ENCODE results near the gene MLN.

The MLN gene

DNA sequence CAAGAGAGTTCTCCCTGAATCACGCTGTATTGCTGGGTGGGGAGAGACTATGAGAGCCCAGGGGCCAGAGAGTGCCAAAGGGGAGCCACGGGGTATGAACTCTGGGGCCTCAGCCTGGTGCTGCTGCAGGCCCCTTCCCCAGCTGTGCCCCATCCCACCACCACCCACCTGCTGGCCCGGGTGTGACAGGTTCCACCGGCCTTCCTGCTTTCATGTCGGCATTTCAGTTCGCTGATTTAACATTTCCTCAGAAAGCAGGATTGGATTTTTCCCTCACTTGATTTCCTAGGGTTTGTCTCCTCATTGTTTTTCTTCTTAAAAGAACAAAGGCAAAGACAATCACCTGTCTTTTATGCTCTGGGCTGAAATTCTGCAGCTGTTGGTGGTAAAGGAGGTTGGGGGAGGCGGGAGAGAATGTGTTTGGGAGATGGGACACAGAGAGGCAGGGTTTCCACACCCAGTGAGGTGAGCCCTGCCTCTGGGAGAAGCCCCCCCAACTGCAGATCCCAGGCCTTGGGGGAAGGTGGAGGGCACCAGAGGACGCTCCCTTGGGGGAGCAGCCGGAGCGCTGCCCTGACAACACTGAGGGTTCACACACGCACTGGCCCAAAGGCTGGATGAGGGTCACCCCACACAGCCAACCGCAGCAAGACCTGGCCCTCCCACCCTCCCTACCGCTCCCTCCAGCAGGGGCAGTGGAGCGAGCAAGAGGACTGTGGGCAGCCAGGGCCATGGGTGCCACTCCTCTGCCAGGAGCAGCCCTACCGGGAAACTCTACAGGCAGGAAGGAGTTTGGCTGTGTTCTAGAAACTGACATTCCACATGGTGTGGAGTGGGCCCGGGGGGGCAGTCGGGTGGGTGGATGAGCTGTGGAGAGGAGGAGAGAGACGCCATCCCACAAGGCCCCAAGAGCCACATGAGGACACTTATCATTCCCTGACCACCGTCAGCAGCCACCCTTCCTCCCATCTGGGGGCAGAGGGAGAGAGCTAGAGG, 10.5 kb upstream of the MLN start:
- DNase-seq (ENCODE audit: low read depth), result no peak

DNA sequence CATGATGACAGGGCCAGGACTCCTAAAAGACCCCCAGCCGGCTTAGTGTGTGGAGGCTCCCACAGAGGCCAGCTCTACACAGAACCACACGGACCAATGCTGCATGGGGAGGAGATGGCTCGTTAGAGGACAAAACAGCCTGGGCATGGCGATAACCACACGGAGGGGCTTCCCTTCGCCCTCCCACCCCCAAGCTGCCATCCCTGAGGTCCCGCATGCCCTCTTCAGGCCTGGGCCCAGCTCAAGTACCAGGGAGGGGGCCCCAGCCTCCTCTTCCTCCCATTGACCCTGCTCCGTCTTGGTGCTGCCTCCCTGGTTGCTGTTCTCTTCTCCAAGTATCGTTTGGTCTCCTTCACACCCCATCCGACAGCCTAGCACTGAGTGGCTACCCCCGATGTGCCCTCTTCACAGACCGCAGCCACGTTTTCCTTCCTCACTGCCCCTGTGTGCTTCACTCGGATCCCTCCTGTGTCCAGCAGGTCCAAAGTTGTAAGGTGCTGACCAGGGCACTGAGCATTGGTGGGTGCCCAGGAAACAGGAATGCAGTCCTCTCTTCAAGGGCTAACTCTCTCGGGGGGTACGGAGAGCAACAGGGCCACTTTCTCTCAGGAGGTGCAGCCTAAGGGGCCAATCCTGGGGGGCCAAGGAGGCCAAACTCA, 9.6 kb upstream of the MLN start:
- no peak for DNase-seq (ENCODE audit: low read depth)

- DNase-seq (ENCODE audit: low read depth), result peak; percentile 15
Measured at GRCh38 chr6:33812669-33813068, 8.9 kb upstream of the MLN start.

- DNase-seq (ENCODE audit: low read depth), result no peak
Measured at GRCh38 chr6:33809594-33809993, 5.8 kb upstream of the MLN start.

GRCh38 chr6:33808641-33809180, 4.9 kb upstream of the MLN start:
- no peak for DNase-seq (ENCODE audit: low read depth)

DNA sequence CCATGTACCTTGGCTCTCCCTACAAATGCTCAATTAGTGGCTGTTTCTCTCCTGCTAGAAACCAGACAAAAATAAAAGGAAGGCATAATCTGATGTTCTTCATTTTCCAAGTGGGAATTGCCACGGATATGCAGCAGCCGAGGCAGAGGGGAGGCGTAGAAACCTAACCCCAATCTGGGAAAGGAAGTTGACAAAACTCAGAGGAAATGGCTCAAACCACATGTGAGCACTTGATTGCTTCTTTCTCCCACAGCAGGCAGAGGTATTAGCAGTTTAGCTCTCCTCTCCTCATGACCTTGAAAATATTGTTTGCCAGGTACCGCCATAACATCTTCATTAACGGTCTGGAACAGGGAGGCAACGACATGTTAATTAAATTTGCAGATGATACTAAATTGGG, 3.8 kb upstream of the MLN start:
- no peak for DNase-seq (ENCODE audit: low read depth)

- DNase-seq (ENCODE audit: low read depth), result no peak
Measured at GRCh38 chr6:33806841-33807240, 3.0 kb upstream of the MLN start.

- DNase-seq (ENCODE audit: low read depth), result no peak
Measured at GRCh38 chr6:33802186-33802958, 1.4 kb downstream of the MLN start.

DNA sequence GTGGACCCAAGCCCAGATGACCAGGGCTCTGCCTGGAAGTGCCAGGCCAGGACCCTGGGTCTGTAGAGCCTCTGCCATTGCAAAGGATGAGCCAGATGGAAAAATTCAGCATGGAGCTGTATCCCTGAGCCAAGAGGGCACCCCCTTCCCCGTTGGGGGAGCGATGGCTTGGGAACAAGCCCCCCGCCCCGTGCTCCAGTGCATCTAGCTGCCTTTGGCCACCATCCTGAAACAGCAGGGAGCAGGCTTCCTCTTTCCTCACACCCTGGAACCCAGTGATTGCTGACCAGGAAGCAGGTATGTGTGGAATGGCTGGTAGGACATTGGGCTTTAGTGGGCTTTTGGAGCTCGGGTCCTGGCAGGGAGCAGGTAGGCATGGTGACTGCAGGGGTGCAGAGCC, 2.2 kb downstream of the MLN start:
- DNase-seq (ENCODE audit: low read depth), result no peak

DNA sequence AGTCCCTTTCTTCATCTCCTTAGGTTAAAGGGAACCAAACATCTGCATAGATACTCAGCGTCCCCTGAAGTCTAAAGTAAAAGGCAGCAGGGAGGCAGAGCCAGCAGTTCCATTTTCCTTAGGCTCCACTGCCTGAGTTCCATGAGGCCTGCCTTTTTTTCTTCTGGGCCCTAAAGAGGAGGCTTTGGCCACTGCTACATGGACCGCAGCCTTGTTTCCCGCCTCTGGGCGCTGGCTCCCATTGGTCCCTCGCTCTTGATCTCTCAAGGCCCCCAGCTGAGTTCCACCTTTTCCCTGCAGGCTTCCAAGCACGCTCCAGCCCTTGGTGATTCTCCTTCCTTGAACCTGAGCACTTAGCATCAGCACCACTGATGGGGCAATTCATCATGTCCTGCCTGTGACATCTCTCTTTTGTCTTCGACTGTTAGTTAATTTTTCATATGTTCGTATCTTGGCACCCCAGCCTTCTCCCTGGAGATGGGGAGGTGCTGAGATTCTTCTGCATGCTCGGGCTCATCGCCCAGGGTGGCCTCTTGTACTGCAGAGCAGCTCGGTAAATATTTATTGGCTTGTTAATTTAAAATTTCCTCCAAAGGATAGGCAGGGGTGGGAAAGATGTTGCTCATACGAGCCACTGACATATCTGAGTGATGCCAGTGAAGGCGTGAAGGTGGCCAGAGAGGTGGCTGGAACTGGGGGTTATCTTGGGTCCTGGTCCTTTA, 3.4 kb downstream of the MLN start:
- no peak for DNase-seq (ENCODE audit: low read depth)

DNA sequence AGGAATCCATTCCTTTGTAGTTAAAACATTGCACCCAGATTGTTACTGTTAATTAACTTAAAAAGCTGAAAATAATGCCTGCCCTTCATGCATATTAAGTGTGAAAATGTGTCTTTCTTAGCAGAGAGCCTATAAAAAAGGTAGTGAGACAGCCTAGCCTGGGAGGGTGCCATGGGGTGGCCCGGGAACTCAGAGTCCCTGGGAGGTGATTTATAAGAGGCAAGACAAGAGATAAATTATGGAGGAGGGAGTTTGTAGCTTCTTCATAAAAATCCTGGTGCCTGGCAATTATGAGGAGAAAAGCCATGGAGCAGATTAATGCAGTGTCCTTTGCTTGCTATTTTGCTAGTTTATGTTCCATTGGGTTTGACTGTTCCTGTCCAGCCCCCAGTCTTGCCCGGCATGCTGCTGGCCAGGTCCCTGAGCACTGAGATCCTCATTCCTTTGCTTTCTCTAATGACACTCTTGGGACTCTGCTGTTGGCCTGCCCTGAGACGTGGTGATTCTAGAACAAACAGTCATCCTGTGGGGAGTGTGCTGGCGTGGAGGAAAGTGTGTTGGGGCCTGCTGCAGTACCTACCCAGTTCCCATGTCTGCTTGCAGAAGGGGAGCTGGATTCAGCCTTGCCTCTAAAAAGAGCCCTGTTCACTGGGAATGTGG, 4.2 kb downstream of the MLN start:
- DNase-seq (ENCODE audit: low read depth), result no peak

- no peak for DNase-seq (ENCODE audit: low read depth)
Measured at GRCh38 chr6:33798343-33798848, 5.4 kb downstream of the MLN start.

DNA sequence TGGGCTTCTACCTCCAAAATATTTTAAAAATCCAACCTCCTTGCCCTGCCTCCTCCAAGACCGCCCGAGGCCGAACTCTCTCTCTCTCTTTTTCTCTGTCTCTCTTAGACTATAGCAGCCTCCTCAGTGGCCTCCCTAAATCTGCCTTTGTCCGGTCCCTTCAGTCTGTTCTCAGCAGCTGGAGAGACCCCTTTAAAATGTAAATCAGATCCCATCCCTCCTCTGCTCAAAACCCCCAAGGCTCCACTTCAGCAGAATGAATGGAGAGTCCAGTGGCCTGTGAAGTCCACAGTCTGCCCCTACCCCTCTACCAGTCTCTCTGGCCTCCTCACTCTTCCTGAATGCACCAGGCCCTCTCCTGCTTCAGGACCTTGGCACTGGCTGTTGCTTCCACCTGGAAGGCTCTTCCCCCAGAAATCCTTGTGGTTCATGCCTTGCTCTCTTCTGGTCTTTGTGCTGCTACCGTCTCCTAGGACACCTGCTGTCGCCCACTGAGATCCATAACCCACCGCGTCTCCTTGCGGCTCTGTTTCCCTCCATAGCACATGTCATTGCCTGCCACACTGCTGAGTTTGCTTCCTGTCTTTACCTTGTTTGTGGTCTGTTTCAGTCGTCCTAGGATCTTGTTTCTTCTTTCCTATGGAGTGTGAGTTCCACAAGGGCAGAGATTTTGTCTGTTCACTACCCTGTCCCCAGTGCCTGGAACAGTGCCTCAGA, 6.0 kb downstream of the MLN start:
- DNase-seq (ENCODE audit: low read depth), result no peak

DNA sequence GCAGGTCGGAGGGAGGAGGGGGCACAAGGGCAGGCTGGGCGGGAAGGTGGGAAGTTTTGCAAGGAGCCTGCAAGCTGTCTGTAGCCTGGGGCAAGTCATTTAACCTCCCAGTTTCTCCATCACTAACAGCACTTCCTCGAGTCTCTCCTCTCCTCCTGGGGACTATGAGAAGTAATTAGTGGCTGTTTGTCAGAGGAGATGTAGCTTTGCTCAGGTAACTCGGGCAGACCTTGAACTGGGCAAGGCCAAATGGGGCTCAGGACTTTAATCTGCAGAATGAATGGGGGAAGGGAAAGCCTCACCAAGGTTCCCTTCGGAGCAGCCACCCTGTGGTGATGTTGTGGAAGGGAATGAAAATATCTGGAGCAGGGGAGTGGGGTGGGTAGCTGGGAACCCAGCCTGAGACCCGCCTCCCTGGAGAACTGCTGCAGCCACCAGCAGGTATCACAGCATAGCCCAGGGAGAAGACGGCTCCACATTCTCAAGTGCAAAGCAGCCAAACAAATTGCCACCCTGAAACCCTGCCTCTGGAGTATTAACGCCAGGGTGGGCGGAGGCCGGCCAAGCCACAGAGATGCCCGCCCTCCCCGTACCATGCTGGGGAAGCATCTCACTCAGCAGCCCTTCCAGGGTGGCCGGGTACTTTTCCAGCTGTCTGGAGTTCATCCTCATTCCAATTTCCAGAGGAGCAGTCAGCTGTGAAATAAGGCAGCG, 8.7 kb downstream of the MLN start:
- no peak for DNase-seq (ENCODE audit: low read depth)

DNA sequence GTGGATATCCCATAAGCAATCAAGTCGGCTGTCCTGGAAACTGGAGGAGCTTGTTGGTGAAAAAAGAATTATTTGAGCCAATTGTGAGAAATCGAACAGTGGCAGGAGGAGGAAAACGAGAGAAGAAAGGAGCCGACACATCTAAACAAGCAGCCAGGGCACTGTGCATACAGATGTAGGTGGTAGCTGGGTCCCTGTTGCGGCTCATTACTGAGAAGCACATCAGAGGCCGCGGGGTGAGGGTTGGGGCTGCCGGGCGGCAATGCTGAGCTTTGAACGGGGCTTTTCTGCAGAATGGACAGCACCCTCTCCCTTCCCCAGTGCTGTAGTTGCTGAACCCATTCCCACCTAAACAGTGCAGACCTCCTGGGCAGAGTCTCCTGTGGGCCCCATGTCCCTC, 10.8 kb downstream of the MLN start:
- no peak for DNase-seq (ENCODE audit: low read depth)

DNA sequence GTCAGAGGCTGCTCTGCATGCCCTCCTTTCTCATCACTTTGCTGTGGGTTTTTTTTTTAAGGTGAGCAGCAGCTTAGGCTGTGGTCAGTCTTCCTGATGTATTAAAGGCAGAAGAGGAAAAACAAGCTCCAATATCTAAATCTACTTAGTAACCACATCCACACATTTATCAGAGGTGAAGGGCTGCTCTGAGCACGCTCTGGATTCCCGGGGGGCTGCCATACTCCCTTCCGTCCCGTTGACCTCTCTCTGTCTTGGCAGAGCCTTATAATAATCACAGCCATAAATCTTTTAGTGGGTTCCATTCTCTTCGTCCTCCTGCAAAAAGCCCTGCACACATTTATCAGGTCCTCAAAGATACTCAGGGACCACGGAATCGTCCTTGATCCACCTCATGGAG, 12.2 kb downstream of the MLN start:
- no peak for DNase-seq (ENCODE audit: low read depth)

GRCh38 chr6:33790910-33791309, 12.9 kb downstream of the MLN start:
- no peak for DNase-seq (ENCODE audit: low read depth)

DNA sequence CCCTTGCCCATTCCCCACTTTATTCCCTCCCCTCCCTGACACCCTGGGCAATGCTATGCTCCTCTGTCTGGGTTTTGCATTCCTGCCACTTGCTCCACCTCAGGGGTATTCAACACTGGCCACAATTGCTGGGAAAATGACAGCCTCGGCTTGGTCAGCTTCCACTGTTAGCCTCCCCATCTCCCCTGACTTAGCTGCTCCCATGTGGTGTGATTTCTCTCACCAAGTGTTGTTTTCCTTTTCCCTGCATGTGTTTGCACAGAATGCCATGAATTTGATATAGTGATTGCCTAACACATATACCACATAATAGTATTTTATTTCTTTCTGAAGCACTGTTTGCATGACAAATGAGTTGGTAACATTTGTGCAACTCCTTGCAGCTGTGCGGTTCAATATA, 13.4 kb downstream of the MLN start:
- no peak for DNase-seq (ENCODE audit: low read depth)

GRCh38 chr6:33789550-33789895, 14.3 kb downstream of the MLN start:
- no peak for DNase-seq (ENCODE audit: low read depth)

Data from activated T-cell treated with anti-CD3 and anti-CD28 coated beads for 48 hours (primary cell).